Urinary bladder (tissue), 4 donors: ENCODE results near the gene CCDC167. TPM values are rescaled to one million over a fixed set of nuclear protein-coding genes. Genes with fewer than 3 reads are reported as not detected.

Experiments used
- DNase-seq: peaks from one replicate; pipeline ENCODE4 v3.0.0-alpha.2; 2015; ENCODE audit errors: extremely low spot score
- H3K27ac ChIP-seq: one replicate; pipeline ENCODE4 v1.5.1; 2013; ENCODE audit warnings: low read depth, mild to moderate bottlenecking, moderate library complexity
- H3K36me3 ChIP-seq: one replicate; pipeline ENCODE4 v1.6.1; 2013; ENCODE audit warnings: mild to moderate bottlenecking, moderate library complexity; ENCODE audit not compliant: insufficient read depth
- H3K4me1 ChIP-seq: one replicate; pipeline ENCODE4 v1.6.1; 2013; ENCODE audit warnings: mild to moderate bottlenecking, moderate library complexity; ENCODE audit not compliant: insufficient read depth
- H3K4me3 ChIP-seq: one replicate; pipeline ENCODE4 v1.5.1; 2013; ENCODE audit warnings: low read depth, low read length
- WGBS: extraction: QIAGEN DNeasy Blood & Tissue Kit; methylation state at CpG from one replicate; pipeline ENCODE4 v1.1.7; 2013; 5-methylcytosine and 5-hydroxymethylcytosine counted together
- polyA plus RNA-seq: library from polyadenylated mRNA; stranded (reverse); fragments of 200-250 nt; gene quantifications from one replicate; pipeline ENCODE4 v1.2.3, GENCODE V29; 2013
- total RNA-seq: library from RNA; depleted of rRNA; stranded (reverse); fragments of >200 nt; gene quantifications from one replicate; pipeline ENCODE4 v1.2.3, GENCODE V29; 2014
- donor health status: healthy with polysubstance abuse.
- donor health status: healthy.

The CCDC167 gene
- total and polyA plus RNA-seq, 2 donors = 10.4 to 25.7 TPM

GRCh38 chr6:37536491-37537190 lies 36.9 kb upstream of the CCDC167 start:
- Histone ChIP-seq H3K27ac (no peak overlapping the region), H3K36me3 (no peaks in the 10 kb centered on the region), H3K4me3 (no peak overlapping the region), H3K4me1 (no peaks in the 10 kb centered on the region)
- DNase-seq = no peak
- WGBS = 37% methylated on average over 37 of the region's 37 CpGs

GRCh38 chr6:37535759-37536490 lies 36.2 kb upstream of the CCDC167 start:
- no peaks in the 10 kb centered on the region for H3K4me1 ChIP-seq
- H3K27ac ChIP-seq = no peak overlapping the region
- WGBS = 2% methylated on average over 56 of the region's 56 CpGs
- DNase-seq = no peak
- H3K36me3 ChIP-seq = no peaks in the 10 kb centered on the region
- peak overlapping the region; percentile 9 for H3K4me3 ChIP-seq

- Histone ChIP-seq H3K4me3 (no peak overlapping the region), H3K4me1 (no peaks in the 10 kb centered on the region), H3K36me3 (no peaks in the 10 kb centered on the region), H3K27ac (no peak overlapping the region)
- no peak for DNase-seq
- 32% methylated on average over 5 of the region's 5 CpGs for WGBS
Measured at GRCh38 chr6:37535428-37535758, 35.7 kb upstream of the CCDC167 start.

GRCh38 chr6:37534893-37535292 lies 35.2 kb upstream of the CCDC167 start:
- WGBS = 58% methylated on average over 2 of the region's 2 CpGs
- Histone ChIP-seq H3K4me3 (no peak overlapping the region), H3K27ac (no peak overlapping the region), H3K4me1 (no peaks in the 10 kb centered on the region), H3K36me3 (no peaks in the 10 kb centered on the region)
- DNase-seq = no peak

DNA sequence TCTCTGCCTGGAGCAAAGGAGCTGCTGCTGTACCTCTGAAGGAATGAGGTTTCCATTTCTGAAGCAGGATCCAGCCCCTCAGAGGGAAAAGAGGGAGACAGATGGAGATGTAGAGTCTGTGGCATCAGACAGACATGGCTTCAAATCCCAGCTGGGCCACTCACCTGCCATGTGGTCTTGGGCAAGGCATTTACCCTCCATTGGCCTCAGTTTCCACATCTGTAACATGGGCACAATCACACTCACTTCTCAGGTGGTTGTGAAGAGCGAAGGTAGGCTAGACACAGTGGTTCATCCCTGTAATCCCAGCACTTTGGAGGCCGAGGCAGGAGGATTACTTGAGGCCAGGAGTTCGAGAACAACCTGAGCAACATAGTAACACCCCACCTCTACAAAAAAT lies 32.4 kb upstream of the CCDC167 start:
- Histone ChIP-seq H3K4me1 (no peaks in the 10 kb centered on the region), H3K27ac (no peak overlapping the region), H3K4me3 (no peak overlapping the region), H3K36me3 (no peaks in the 10 kb centered on the region)
- 91% methylated on average over 3 of the region's 3 CpGs for WGBS
- no peak for DNase-seq

DNA sequence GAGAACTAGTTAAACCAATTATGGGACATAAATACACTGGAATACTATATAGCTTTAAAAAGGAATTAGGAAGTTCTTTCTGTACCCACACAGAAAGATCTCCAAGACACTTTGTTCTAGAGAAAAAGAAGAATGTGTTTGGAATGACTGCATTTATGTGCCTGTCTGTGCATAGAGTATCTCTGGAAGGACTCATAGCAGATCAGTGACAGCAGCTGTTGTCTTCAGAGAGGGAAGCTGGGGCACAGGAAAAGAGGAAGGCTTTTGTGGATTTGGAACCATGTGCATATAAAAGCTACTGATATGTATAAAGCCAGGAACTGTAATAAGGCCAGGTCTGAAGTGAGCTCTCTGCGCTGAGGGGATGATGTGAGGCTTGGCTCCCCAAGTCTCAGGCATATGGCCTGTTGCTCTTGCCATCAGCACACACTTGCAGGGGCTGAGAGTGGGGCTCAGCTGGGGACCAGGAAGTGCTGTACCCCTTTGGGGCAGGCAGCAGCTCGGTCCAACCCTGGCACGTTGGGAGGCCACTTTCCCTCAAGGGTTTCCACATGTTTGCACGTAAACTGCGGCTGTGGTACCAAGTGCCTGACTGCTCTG lies 31.8 kb upstream of the CCDC167 start:
- DNase-seq = no peak
- no peak overlapping the region for H3K27ac ChIP-seq
- no peak overlapping the region for H3K4me3 ChIP-seq
- H3K4me1 ChIP-seq = no peaks in the 10 kb centered on the region
- WGBS = 67% methylated on average over 5 of the region's 5 CpGs
- no peaks in the 10 kb centered on the region for H3K36me3 ChIP-seq

GRCh38 chr6:37531026-37531425 lies 31.3 kb upstream of the CCDC167 start:
- 78% methylated on average over 4 of the region's 4 CpGs for WGBS
- H3K36me3 ChIP-seq = no peaks in the 10 kb centered on the region
- no peak overlapping the region for H3K27ac ChIP-seq
- no peak overlapping the region for H3K4me3 ChIP-seq
- DNase-seq = no peak
- H3K4me1 ChIP-seq = no peaks in the 10 kb centered on the region

- 23% methylated on average over 5 of the region's 5 CpGs for WGBS
- no peak for DNase-seq
- Histone ChIP-seq H3K36me3 (no peaks in the 10 kb centered on the region), H3K4me1 (no peaks in the 10 kb centered on the region), H3K4me3 (no peak overlapping the region), H3K27ac (no peak overlapping the region)
Measured at GRCh38 chr6:37530297-37530696, 30.6 kb upstream of the CCDC167 start.

DNA sequence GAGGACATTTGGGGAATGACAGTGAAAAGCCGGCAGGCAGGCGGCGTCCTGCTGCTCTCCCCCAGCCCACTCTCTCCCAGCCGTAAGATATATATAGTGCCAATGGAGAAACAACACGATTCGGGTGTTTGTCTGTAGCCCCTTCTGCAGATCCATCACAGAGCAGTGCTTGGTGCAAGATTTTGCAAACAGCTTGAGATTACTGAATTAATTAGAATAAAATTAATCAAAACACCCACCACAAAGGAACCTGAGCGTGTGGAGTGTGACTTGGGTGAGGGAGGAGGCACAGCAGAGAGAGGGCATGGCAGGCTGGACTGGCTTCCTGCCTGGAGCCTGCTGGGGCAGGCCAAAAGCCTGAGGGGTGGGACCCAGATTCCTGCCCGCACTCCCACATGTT lies 28.8 kb upstream of the CCDC167 start:
- WGBS = 52% methylated on average over 8 of the region's 8 CpGs
- H3K4me3 ChIP-seq = no peak overlapping the region
- DNase-seq = no peak

DNA sequence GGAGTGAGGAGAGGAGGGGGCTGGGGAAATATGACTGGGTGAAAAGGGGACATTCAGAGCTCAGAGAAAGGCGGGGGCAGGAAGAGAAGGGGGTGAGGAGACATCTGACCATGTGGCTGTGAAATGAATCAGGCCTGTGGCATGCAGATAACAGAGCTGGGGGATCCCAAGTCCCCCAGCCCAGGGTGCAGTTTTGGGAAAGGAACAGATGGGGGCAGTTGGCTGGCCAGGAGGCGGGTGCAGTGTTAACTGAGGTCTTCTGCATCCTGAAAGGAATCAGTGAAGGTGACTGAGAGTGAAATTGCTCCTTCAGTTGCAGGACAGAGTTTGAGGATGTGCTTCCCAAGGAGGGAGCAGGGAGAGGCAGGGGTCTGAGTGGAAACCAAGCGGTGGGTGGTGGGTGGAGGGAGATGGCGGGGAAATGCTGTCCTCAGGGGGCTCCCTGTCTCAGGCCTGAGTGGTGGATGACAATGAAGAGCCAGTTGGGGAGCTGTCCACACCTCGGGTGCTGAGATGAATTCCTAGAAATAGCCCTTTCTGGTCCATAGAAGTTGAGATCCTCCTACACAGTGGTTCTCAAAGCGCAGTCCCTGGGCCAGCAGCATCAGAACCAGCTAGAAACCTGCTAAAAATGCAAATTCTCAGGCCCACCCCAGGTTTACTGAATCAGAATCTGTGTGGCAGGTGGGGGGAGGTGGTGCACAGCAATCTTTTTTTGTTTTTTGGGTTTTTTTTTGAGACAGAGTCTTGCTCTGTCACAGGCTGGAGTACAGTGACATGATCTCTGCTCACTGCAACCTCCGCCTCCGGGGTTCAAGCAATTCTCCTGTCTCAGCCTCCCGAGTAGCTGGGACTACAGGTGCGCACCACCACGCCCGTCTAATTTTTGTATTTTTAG lies 26.0 kb upstream of the CCDC167 start:
- Histone ChIP-seq H3K27ac (no peak overlapping the region), H3K4me1 (no peaks in the 10 kb centered on the region), H3K36me3 (no peaks in the 10 kb centered on the region), H3K4me3 (no peak overlapping the region)
- WGBS = 66% methylated on average over 12 of the region's 12 CpGs
- no peak for DNase-seq

More for the DNA sequence above, 28.8 kb upstream of the CCDC167 start:
- Histone ChIP-seq H3K4me1 (no peaks in the 10 kb centered on the region), H3K27ac (no peak overlapping the region), H3K36me3 (no peaks in the 10 kb centered on the region)

DNA sequence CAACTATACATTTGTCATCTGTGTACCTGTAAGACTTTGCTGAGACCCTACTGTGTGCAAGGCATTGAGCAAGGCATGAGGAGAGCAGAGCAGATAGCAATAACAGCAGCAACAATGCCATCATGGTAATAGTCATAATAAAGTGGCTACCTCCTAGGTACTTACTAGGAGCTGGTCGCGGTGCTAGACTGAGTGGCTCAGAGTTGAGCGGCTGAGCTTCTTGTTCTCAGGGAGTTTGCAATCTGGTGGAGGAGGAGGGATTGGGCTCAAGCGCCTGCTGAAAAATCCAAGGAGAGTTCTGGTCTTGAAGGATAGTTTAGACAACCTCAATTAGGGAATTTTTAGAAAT lies 25.3 kb upstream of the CCDC167 start:
- Histone ChIP-seq H3K36me3 (no peaks in the 10 kb centered on the region), H3K27ac (no peak overlapping the region), H3K4me1 (no peaks in the 10 kb centered on the region), H3K4me3 (no peak overlapping the region)
- 75% methylated on average over 4 of the region's 4 CpGs for WGBS
- no peak for DNase-seq

DNA sequence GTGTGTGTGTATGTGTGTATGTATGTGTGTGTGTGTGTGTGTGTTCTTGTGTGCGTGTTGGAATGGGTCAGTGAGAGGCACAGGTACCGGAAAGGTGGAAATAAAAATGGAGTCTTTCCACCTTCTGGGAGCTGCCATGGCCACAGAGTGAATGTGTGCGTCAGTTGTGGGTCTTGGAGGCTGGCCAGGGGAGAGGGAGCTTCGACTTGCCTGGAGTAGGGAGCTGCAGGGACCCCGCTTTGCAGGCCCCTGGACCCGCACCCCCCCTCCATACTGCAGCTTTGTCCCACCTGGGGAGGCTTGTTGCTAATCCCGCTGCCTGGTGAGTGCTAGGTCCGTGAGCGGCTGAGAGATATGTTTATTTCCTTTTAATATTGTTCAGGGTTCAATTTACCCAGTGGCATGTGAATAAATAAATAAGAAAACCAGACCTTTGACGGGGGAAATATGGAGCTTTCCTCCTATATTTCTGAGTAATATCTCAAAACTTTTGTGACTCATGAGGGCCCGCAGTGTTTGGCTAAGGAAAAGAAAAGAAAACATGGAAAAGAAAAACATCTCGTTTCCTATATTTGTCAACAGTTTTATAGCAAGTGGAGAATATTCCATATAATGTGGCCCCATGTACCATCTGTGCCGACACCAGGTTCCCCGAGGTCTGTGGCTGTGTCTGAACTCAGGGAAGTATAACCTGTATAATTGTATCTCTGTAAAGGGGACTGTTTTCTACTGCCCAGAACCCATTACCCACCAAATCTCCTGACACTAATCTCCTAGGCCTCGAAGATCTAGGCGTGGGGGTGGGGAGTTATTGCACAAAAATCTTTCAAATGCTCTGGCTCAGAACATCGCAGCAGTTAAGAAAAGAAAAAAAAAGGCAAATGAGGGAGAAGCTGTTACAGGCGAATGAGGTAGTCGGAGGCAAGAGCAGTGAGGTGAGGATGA lies 24.6 kb upstream of the CCDC167 start:
- no peak for DNase-seq
- Histone ChIP-seq H3K27ac (no peak overlapping the region), H3K4me1 (no peaks in the 10 kb centered on the region), H3K36me3 (no peaks in the 10 kb centered on the region), H3K4me3 (no peak overlapping the region)
- 63% methylated on average over 19 of the region's 19 CpGs for WGBS

GRCh38 chr6:37523412-37523811 lies 23.7 kb upstream of the CCDC167 start:
- Histone ChIP-seq H3K36me3 (no peaks in the 10 kb centered on the region), H3K4me3 (no peak overlapping the region), H3K4me1 (no peaks in the 10 kb centered on the region), H3K27ac (no peak overlapping the region)
- WGBS = 71% methylated on average over 7 of the region's 7 CpGs
- no peak for DNase-seq
